Measurements from ENCODE around the gene SMIM41.

Gene SMIM41

GRCh38 chr12:52147367-52147963, 68.0 kb downstream of the SMIM41 start:
- DNase-seq (ENCODE audit: low spot score): no peak

GRCh38 chr12:52147964-52148463, 68.5 kb downstream of the SMIM41 start:
- DNase-seq (ENCODE audit: low spot score): no peak

- no peak for DNase-seq (ENCODE audit: low spot score)
Observed at GRCh38 chr12:52148464-52149181, 69.1 kb downstream of the SMIM41 start.

GRCh38 chr12:52149182-52149641, 69.7 kb downstream of the SMIM41 start:
- no peak for DNase-seq (ENCODE audit: low spot score)

- no peak for DNase-seq (ENCODE audit: low spot score)
Observed at GRCh38 chr12:52149651-52150241, 70.2 kb downstream of the SMIM41 start.

- DNase-seq (ENCODE audit: low spot score): no peak
Observed at GRCh38 chr12:52151153-52151836, 71.8 kb downstream of the SMIM41 start.

- peak; percentile 60 for DNase-seq (ENCODE audit: low spot score)
Observed at GRCh38 chr12:52151837-52152783, 72.6 kb downstream of the SMIM41 start.

- DNase-seq (ENCODE audit: low spot score): no peak
Observed at GRCh38 chr12:52152905-52153317, 73.4 kb downstream of the SMIM41 start.

GRCh38 chr12:52155048-52155868, 75.8 kb downstream of the SMIM41 start:
- DNase-seq (ENCODE audit: low spot score): no peak

GRCh38 chr12:52156311-52156710, 76.8 kb downstream of the SMIM41 start:
- DNase-seq (ENCODE audit: low spot score): no peak

GRCh38 chr12:52156757-52157565, 77.5 kb downstream of the SMIM41 start:
- peak; percentile 69 for DNase-seq (ENCODE audit: low spot score)

- DNase-seq (ENCODE audit: low spot score): no peak
Observed at GRCh38 chr12:52157566-52158150, 78.2 kb downstream of the SMIM41 start.

Measured in activated CD4-positive, alpha-beta T cell treated with anti-CD3 and anti-CD28 coated beads, Interleukin-2, Interleukin-4, amounts not matched to agents 100 ng/mL and 50 ng/mL, durations not matched to agents 16 hours and 8 hours (primary cell).